ENCODE results near the gene SEMA4F. TPM values are rescaled to one million over a fixed set of nuclear protein-coding genes. Genes with fewer than 3 reads are reported as not detected.

Gene SEMA4F
- total and polyA plus RNA-seq, 2 experiments from 2014 or later, result 8.3 to 8.6 TPM

DNA sequence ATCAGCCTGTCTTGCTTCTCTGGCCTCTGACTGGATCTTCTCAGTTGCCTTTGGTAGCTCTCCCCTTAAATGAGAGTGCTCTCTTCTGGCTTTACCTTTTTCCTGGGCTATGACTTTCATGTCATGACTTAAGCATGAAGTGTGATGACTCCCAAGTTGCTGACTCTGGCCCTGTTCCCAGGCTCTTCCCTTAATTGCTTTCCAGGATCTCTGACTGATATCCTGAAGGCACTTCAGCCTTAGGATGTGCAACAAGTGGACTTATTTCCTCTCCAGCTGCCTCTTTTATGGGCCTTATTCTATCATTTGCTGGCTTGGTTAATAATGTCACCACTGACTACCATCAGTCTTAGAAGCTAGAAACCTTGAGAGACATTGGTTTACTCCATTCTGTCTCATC lies 17.4 kb downstream of the SEMA4F start:
- TF ChIP-seq CTCF (IDR thresholded peaks at IDR 0.05; ENCODE audit: low read depth, low read length), result no peak
- Histone ChIP-seq H3K27ac (no peak overlapping the region), H3K4me1 (ENCODE audit: low read depth) (no peaks in the 10 kb centered on the region), H3K4me3 (no peak overlapping the region), H3K9me3 (ENCODE audit: low read depth) (no peaks in the 10 kb centered on the region), H3K27me3 (no peaks in the 10 kb centered on the region), H3K36me3 (no peaks in the 10 kb centered on the region)
- peak in 1 of 2 donors; percentile 35 for DNase-seq (ENCODE audit: low read depth in 1 of 2, low spot score in 1 of 2)

- H3K4me3 ChIP-seq, result no peak overlapping the region
- H3K9me3 ChIP-seq (ENCODE audit: low read depth), result no peaks in the 10 kb centered on the region
- TF ChIP-seq CTCF (IDR thresholded peaks at IDR 0.05; ENCODE audit: low read depth, low read length), result no peak
- H3K27ac ChIP-seq, result no peak overlapping the region
- H3K36me3 ChIP-seq, result no peaks in the 10 kb centered on the region
- no peaks in the 10 kb centered on the region for H3K27me3 ChIP-seq
- no peak for DNase-seq (ENCODE audit: low read depth in 1 of 2, low spot score in 1 of 2)
- no peaks in the 10 kb centered on the region for H3K4me1 ChIP-seq (ENCODE audit: low read depth)
These were observed 19.9 kb downstream of the SEMA4F start for GRCh38 chr2:74673826-74674528.

DNA sequence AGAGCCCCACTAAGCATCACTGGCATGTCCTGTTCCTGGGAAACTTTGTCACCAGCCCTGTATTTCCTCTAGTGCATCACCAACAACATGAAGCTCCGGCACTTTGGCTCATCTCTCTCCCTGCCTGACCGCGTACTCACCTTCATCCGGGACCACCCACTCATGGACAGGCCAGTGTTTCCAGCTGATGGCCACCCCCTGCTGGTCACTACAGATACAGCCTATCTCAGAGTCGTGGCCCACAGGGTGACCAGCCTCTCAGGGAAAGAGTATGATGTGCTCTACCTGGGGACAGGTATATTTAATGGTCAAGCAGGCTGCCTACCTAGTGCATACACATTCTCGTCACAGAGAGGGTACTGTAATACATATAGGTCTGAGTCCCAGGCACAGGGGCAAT lies 21.0 kb downstream of the SEMA4F start:
- H3K4me3 ChIP-seq, result no peak overlapping the region
- no peak for DNase-seq (ENCODE audit: low read depth in 1 of 2, low spot score in 1 of 2)

GRCh38 chr2:74676331-74676730 lies 22.3 kb downstream of the SEMA4F start:
- no peak for DNase-seq (ENCODE audit: low read depth in 1 of 2, low spot score in 1 of 2)
- Histone ChIP-seq H3K9me3 (ENCODE audit: low read depth) (no peaks in the 10 kb centered on the region), H3K4me1 (ENCODE audit: low read depth) (no peaks in the 10 kb centered on the region), H3K27me3 (no peaks in the 10 kb centered on the region), H3K36me3 (no peaks in the 10 kb centered on the region), H3K27ac (no peak overlapping the region), H3K4me3 (no peak overlapping the region)
- TF ChIP-seq CTCF (IDR thresholded peaks at IDR 0.05; ENCODE audit: low read depth, low read length), result no peak

More for the DNA sequence above, 21.0 kb downstream of the SEMA4F start:
- Histone ChIP-seq H3K36me3 (no peaks in the 10 kb centered on the region), H3K27ac (no peak overlapping the region), H3K27me3 (no peaks in the 10 kb centered on the region), H3K4me1 (ENCODE audit: low read depth) (no peaks in the 10 kb centered on the region), H3K9me3 (ENCODE audit: low read depth) (no peaks in the 10 kb centered on the region)
- TF ChIP-seq CTCF (IDR thresholded peaks at IDR 0.05; ENCODE audit: low read depth, low read length), result peak; percentile 21

GRCh38 chr2:74679615-74680014 lies 25.6 kb downstream of the SEMA4F start:
- H3K4me1 ChIP-seq (ENCODE audit: low read depth), result no peaks in the 10 kb centered on the region

More at GRCh38 chr2:74679615-74680014, 25.6 kb downstream of the SEMA4F start:
- no peaks in the 10 kb centered on the region for H3K9me3 ChIP-seq (ENCODE audit: low read depth)
- H3K27me3 ChIP-seq, result no peaks in the 10 kb centered on the region
- H3K36me3 ChIP-seq, result no peaks in the 10 kb centered on the region
- no peak overlapping the region for H3K27ac ChIP-seq
- no peak overlapping the region for H3K4me3 ChIP-seq
- no peak for DNase-seq (ENCODE audit: low read depth in 1 of 2, low spot score in 1 of 2)
- no peak for TF ChIP-seq CTCF (IDR thresholded peaks at IDR 0.05; ENCODE audit: low read depth, low read length)

All from cardiac muscle cell (in vitro differentiated cells and primary cell).